Transverse colon (tissue), 4 donors: ENCODE measurements around the gene ARHGAP6.

Source experiments
- EP300 ChIP-seq: sonication (generic); formaldehyde crosslinking; IDR thresholded peaks from one replicate; pipeline ENCODE4 v1.6.1; 2017; ENCODE audit warnings: antibody characterized with exemption, low read depth
- POLR2A ChIP-seq: fragments of 450-650 bp; IDR thresholded peaks from one replicate; pipeline ENCODE4 v1.6.1; 2016; ENCODE audit warnings: antibody characterized with exemption, mild to moderate bottlenecking, moderate library complexity
- POLR2AphosphoS5 ChIP-seq, 3 donors: sonication (generic); formaldehyde crosslinking; IDR thresholded peaks; one replicate each; pipeline ENCODE4 v1.6.1; 2016; ENCODE audit warnings: antibody characterized with exemption in 3 of 3
- TF ChIP-seq, protein P1 (sequence below), 5 experiments: fragments of 200-600 bp in 3 of 5; fragments of 450-650 bp in 2 of 5; sonication (generic) in 3 of 5; IDR thresholded peaks; 1 replicate in 2 of 5; 2 replicates in 3 of 5; pipeline ENCODE4 v1.5.1; 2016 to 2017; ENCODE audit warnings: antibody characterized with exemption in 5 of 5, inconsistent platforms in 3 of 5, mild to moderate bottlenecking in 2 of 5, moderate library complexity in 1 of 5

DNA sequence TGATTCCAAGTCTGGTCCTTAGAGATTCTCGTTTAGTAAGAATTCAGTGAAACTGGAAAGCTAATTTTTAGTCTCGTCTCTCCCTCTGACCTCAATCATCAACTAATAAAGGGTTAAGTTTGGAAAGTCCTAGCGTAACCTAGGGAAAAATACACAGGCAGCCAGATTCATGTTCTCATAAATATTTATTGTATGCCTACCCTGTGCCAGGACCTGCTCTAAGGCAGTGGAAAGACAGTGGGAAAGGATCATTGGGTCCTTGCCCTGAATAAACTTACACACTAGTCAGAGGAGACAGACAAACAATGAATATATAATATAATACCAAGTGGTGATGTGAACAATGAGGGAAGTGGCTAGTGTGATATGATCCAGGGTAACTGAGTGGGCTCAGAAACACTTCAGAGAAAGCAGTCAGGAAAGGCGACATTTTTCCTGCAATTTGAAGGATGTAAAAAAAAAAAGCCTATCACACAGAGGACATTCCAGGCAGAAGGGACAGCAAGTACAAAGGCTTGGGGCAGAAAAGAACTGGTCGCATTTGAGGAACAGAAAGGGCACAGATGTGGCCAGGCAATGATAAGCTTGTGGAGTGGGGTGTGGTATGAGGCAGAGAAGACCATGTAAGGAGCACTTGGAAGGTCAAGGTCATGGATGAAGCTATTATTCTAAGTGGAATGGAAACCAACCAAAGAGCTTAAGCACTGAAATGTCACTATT, 243.8 kb downstream of the ARHGAP6 start:
- TF ChIP-seq POLR2A (no peak), EP300 (no peak), POLR2AphosphoS5 (IDR thresholded peaks at IDR 0.05) (no peak)
- TF ChIP-seq, protein P1, sequence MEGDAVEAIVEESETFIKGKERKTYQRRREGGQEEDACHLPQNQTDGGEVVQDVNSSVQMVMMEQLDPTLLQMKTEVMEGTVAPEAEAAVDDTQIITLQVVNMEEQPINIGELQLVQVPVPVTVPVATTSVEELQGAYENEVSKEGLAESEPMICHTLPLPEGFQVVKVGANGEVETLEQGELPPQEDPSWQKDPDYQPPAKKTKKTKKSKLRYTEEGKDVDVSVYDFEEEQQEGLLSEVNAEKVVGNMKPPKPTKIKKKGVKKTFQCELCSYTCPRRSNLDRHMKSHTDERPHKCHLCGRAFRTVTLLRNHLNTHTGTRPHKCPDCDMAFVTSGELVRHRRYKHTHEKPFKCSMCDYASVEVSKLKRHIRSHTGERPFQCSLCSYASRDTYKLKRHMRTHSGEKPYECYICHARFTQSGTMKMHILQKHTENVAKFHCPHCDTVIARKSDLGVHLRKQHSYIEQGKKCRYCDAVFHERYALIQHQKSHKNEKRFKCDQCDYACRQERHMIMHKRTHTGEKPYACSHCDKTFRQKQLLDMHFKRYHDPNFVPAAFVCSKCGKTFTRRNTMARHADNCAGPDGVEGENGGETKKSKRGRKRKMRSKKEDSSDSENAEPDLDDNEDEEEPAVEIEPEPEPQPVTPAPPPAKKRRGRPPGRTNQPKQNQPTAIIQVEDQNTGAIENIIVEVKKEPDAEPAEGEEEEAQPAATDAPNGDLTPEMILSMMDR (IDR thresholded peaks at IDR 0.05), result no peak
